Osteoblast (primary cell): ENCODE measurements around the gene KLHDC10. TPM values are rescaled to one million over a fixed set of nuclear protein-coding genes. Genes with fewer than 3 reads are reported as not detected.

ENCODE experiments used
- DNase-seq: peaks from one replicate; pipeline ENCODE4 v3.0.0; 2011; ENCODE audit warnings: low spot score, mixed read lengths; ENCODE audit not compliant: insufficient read length; ENCODE audit errors: missing footprints
- H2AFZ ChIP-seq: 2 replicates; pipeline ENCODE4 v1.6.0; 2011; ENCODE audit warnings: mild to moderate bottlenecking, low read length
- H3K27ac ChIP-seq: 2 replicates; pipeline ENCODE4 v1.5.1; 2011; ENCODE audit warnings: mild to moderate bottlenecking, low read depth, low read length, moderate library complexity
- H3K27me3 ChIP-seq: 2 replicates; pipeline ENCODE4 v1.6.0; 2012; ENCODE audit warnings: mild to moderate bottlenecking, control low read depth, inconsistent platforms, low read length, moderate library complexity; ENCODE audit not compliant: insufficient read depth
- H3K36me3 ChIP-seq: 2 replicates; pipeline ENCODE4 v1.5.1; 2011; ENCODE audit warnings: mild to moderate bottlenecking, low read length, control low read depth, moderate library complexity; ENCODE audit not compliant: insufficient read depth
- H3K4me1 ChIP-seq: 2 replicates; pipeline ENCODE4 v1.5.1; 2011; ENCODE audit warnings: mild to moderate bottlenecking, low read length, control low read depth, moderate library complexity; ENCODE audit not compliant: insufficient read depth
- H3K4me2 ChIP-seq: 2 replicates; pipeline ENCODE4 v1.6.0; 2011; ENCODE audit warnings: mild to moderate bottlenecking, low read length; ENCODE audit not compliant: insufficient read depth
- H3K4me3 ChIP-seq: fragments of 200-600 bp; sonication (generic); 3 replicates; pipeline ENCODE4 v1.5.1; 2012; ENCODE audit warnings: mild to moderate bottlenecking, low read length, inconsistent platforms; ENCODE audit not compliant: insufficient read depth
- H3K79me2 ChIP-seq: 2 replicates; pipeline ENCODE4 v1.6.0; 2012; ENCODE audit warnings: mild to moderate bottlenecking, low read length, control low read depth, inconsistent platforms; ENCODE audit not compliant: insufficient read depth
- H3K9me3 ChIP-seq: 2 replicates; pipeline ENCODE4 v1.5.1; 2011; ENCODE audit warnings: low read depth, low read length, control low read depth
- H4K20me1 ChIP-seq: 2 replicates; pipeline ENCODE4 v1.6.0; 2012; ENCODE audit warnings: mild to moderate bottlenecking, low read length, control low read depth; ENCODE audit not compliant: insufficient read depth
- CTCF ChIP-seq: IDR thresholded peaks from 2 replicates; pipeline ENCODE4 v1.5.1; 2011; ENCODE audit warnings: mild to moderate bottlenecking, low read depth, low read length, moderate library complexity; ENCODE audit errors: extremely low read depth
- total RNA-seq: library from RNA; depleted of rRNA; stranded (reverse); fragments of >200 nt; gene quantifications from 2 replicates; pipeline ENCODE4 v1.2.3, GENCODE V29; 2012

KLHDC10 gene
- total RNA-seq, 1 donor: 32.6 TPM

DNA sequence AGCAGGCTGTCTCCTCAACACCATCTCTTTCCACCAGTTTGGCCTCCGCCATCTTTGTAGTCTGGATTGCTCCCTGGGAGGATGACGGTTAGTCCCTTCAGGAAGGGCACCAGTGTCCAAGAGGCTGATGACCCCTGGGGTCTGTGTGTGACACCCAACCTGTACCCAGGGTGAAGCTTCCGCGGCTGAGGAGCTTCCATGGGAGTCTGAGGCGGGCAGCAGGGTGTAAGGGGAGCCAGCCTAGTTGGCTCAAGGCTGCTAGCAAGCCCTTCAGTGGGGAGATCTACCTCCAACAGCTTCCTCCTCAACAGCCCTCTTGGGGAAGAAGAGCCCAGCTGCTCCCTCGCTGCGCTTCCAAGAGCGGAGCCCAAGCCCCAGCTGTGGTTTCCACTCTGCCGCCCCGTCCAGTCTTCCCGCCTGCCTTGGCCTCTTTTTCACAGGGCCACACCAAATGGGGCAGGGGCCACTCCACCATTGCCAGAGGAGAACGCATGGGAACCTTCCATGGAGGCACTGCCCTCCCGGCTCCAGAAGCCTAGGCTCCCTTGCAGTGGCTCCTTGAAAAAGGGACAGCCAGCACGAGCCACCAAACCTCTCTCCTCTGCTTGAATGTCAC lies 77.5 kb downstream of the KLHDC10 start:
- H3K9me3 ChIP-seq: no peaks in the 10 kb centered on the region
- H3K4me1 ChIP-seq: peaks cover 19% of the 10 kb centered on the region
- H2AFZ ChIP-seq: no peak overlapping the region
- H3K4me3 ChIP-seq: no peak overlapping the region
- no peaks in the 10 kb centered on the region for H4K20me1 ChIP-seq
- no peaks in the 10 kb centered on the region for H3K36me3 ChIP-seq
- no peak overlapping the region for H3K27ac ChIP-seq
- no peaks in the 10 kb centered on the region for H3K27me3 ChIP-seq
- DNase-seq: peak; percentile 22
- no peaks in the 10 kb centered on the region for H3K79me2 ChIP-seq
- H3K4me2 ChIP-seq: no peak overlapping the region
- TF ChIP-seq CTCF: no peak

DNA sequence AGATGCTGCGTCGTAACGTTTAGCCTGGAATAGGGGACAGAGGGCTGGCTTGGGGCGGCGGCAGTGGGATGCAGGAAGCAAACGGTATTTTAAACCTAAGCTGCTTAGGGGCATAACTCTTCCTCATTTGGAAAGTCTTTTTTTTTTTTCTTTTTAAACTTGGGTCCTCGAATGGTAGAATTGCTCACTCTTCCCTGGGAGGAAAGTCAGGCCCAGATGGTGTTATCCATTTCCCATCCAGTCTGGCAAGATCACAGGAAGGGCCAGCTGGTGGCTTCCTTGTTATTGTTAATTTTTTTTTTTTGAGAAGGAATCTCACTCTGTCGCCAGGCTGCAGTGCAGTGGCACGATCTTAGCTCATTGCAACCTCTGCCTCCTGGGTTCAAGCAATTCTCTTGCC lies 78.2 kb downstream of the KLHDC10 start:
- H3K4me2 ChIP-seq: no peak overlapping the region

DNA sequence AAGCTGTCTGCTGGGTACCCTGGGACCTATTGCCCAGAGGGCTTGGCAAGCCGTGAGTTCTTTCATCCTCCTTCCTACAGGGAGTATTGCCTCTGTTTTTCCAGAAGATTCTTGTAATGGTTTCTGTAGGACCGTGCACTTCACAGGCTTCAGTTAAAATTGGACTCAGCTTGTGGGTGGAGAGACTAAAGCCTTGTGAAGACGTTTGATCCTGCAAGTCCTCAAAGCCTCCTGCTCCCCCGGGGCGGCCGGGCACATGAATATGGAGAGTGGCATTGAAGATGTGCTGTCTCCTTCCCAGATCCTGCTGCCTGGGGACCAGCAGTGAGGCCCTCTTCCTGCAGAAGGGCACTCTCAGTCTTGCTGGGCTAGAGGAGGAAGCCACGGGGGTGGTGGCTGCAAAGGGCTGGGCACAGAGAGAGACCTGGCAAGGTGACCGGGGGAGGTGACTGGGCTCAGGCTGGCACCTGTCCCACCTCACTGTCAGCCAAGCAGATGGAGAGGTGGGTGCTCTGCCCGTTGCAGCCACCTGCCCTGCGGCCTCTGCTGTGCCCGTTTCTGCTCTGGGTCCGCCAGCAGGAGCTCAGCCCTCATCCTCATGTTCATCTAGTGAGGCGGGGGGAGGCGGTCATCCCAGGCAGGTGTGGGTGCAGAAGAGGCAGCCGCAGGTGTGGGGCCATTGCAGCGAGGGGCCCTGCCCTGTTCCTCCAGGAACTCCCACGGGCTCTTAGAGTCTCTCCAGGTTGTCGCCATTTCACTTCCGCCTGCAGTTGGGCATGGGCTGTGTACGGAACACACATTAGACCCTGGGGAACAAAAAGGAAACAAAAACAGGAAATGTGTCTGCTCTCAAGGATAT lies 79.2 kb downstream of the KLHDC10 start:
- no peak overlapping the region for H2AFZ ChIP-seq
- H3K4me3 ChIP-seq: no peak overlapping the region
- no peaks in the 10 kb centered on the region for H3K36me3 ChIP-seq
- no peaks in the 10 kb centered on the region for H3K27me3 ChIP-seq
- peak; percentile 55 for DNase-seq
- TF ChIP-seq CTCF: no peak
- H3K4me2 ChIP-seq: no peak overlapping the region
- no peaks in the 10 kb centered on the region for H3K9me3 ChIP-seq
- H3K79me2 ChIP-seq: no peaks in the 10 kb centered on the region
- peaks cover 26% of the 10 kb centered on the region for H3K4me1 ChIP-seq
- no peak overlapping the region for H3K27ac ChIP-seq
- no peaks in the 10 kb centered on the region for H4K20me1 ChIP-seq

More for the DNA sequence above, 78.2 kb downstream of the KLHDC10 start:
- no peak for TF ChIP-seq CTCF
- no peaks in the 10 kb centered on the region for H3K36me3 ChIP-seq
- H3K9me3 ChIP-seq: no peaks in the 10 kb centered on the region
- no peaks in the 10 kb centered on the region for H4K20me1 ChIP-seq
- peaks cover 27% of the 10 kb centered on the region for H3K4me1 ChIP-seq
- no peaks in the 10 kb centered on the region for H3K27me3 ChIP-seq
- peak; percentile 60 for DNase-seq
- H3K79me2 ChIP-seq: no peaks in the 10 kb centered on the region
- no peak overlapping the region for H3K4me3 ChIP-seq
- no peak overlapping the region for H3K27ac ChIP-seq
- no peak overlapping the region for H2AFZ ChIP-seq

GRCh38 chr7:130150587-130150986 lies 80.3 kb downstream of the KLHDC10 start:
- DNase-seq: peak; percentile 41
- H3K36me3 ChIP-seq: no peaks in the 10 kb centered on the region
- TF ChIP-seq CTCF: no peak
- no peaks in the 10 kb centered on the region for H3K79me2 ChIP-seq
- no peak overlapping the region for H3K4me3 ChIP-seq
- no peaks in the 10 kb centered on the region for H3K27me3 ChIP-seq
- no peaks in the 10 kb centered on the region for H3K9me3 ChIP-seq
- no peak overlapping the region for H3K4me2 ChIP-seq
- no peak overlapping the region for H3K27ac ChIP-seq
- peaks cover 19% of the 10 kb centered on the region for H3K4me1 ChIP-seq
- H2AFZ ChIP-seq: no peak overlapping the region
- no peaks in the 10 kb centered on the region for H4K20me1 ChIP-seq
